HFFc6 (cell line): ENCODE measurements around the gene CILP2. TPM values are rescaled to one million over a fixed set of nuclear protein-coding genes. Genes with fewer than 3 reads are reported as not detected.
A peak's percentile ranks its signal among the peaks of the same experiment; 100 is the strongest.

Source experiments
- DNase-seq: peaks from one replicate; pipeline ENCODE4 v3.0.0-alpha.2; 2018
- H3K27ac Mint-ChIP-seq: 2 replicates; pipeline ENCODE4 v1.8.0; 2020; ENCODE audit warnings: mild to moderate bottlenecking, mixed read lengths
- H3K27me3 Mint-ChIP-seq: 2 replicates; pipeline ENCODE4 v1.8.0; 2021; ENCODE audit warnings: mild to moderate bottlenecking, moderate library complexity, mixed read lengths; ENCODE audit not compliant: insufficient read depth
- H3K36me3 Mint-ChIP-seq: 2 replicates; pipeline ENCODE4 v1.8.0; 2021; ENCODE audit warnings: low read depth, mixed read lengths
- H3K4me1 Mint-ChIP-seq: 2 replicates; pipeline ENCODE4 v1.8.0; 2020; ENCODE audit warnings: low read depth, mixed read lengths
- H3K4me3 Mint-ChIP-seq: 2 replicates; pipeline ENCODE4 v1.8.0; 2020; ENCODE audit warnings: mild to moderate bottlenecking, moderate library complexity, mixed read lengths
- H3K9me3 Mint-ChIP-seq: 2 replicates; pipeline ENCODE4 v1.8.0; 2020; ENCODE audit warnings: mild to moderate bottlenecking, mixed read lengths
- CTCF ChIP-seq: fragments of 200-600 bp; sonication (generic); IDR thresholded peaks from 2 replicates; pipeline ENCODE4 v1.5.0; 2021; ENCODE audit warnings: antibody characterized with exemption, mild to moderate bottlenecking
- total RNA-seq, 6 experiments: library from RNA; stranded (reverse); fragmentation: NEBNext Ultra II Directional; extraction: Animal tissue kit (Norgen Biotek cat#: 25700); gene quantifications; 2 replicates in 1 of 6; 3 replicates in 5 of 6; pipeline ENCODE4 v1.2.3, GENCODE V29; 2021

Gene CILP2
- total RNA-seq, 6 experiments from 2014 or later = 0.09 to 0.28 (median 0.15) TPM

DNA sequence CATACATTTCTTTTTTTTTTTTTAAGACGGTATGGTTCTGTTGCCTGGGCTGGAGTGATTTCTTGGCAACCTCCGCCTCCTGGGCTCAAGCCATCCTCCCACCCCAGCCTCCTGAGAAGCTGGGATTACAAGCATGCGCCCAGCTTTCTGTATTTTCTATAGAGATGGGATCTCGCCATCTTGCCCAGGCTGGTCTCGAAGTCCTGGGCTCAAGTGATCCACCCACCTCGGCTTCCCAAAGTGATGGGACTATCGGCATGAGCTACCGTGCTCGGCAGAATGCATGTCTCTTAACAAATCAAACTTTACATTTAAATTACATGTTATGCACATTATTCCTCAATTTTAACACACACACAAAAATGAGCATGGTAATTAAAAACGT, 20.8 kb upstream of the CILP2 start:
- DNase-seq = no peak
- no peak for TF ChIP-seq CTCF
- peak overlapping the region; percentile 95 for H3K4me3 Mint-ChIP-seq
- no peaks in the 10 kb centered on the region for H3K9me3 Mint-ChIP-seq
- peaks cover 1% of the 10 kb centered on the region; the same call in 1 of the 2 replicates for H3K27me3 Mint-ChIP-seq
- H3K4me1 Mint-ChIP-seq = no peaks in the 10 kb centered on the region
- peaks cover 13% of the 10 kb centered on the region for H3K36me3 Mint-ChIP-seq
- H3K27ac Mint-ChIP-seq = 0 out of 2 replicates have a peak overlapping the region, but pooled peaks have one; percentile 89

GRCh38 chr19:19520989-19521388, 17.1 kb upstream of the CILP2 start:
- Mint-ChIP-seq H3K36me3 (peaks cover 5% of the 10 kb centered on the region), H3K27me3 (no peaks in the 10 kb centered on the region), H3K4me1 (no peaks in the 10 kb centered on the region), H3K9me3 (no peaks in the 10 kb centered on the region), H3K27ac (no peak overlapping the region), H3K4me3 (no peak overlapping the region)
- no peak for DNase-seq
- no peak for TF ChIP-seq CTCF

DNA sequence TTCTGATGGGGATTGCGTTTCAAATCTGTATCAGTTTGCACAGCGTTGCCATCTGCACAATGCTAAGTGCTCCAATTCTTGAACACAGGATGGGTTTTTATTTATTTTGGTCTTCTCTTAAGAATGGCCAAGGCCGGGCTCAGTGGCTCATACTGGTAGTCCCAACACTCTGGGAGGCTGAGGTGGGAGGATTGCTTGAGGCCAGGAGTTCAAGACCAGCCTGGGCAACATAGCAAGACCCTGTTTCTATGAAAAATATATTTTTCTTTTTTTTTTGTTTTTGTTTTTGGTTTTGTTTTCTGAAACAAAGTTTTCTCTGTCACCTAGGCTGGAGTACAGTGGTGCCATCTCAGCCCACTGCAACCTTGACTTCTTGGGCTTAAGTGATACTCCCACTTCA, 14.9 kb upstream of the CILP2 start:
- DNase-seq = no peak
- no peak overlapping the region for H3K27ac Mint-ChIP-seq
- H3K4me1 Mint-ChIP-seq = no peaks in the 10 kb centered on the region
- no peak overlapping the region for H3K4me3 Mint-ChIP-seq
- no peak for TF ChIP-seq CTCF
- H3K9me3 Mint-ChIP-seq = no peaks in the 10 kb centered on the region
- H3K27me3 Mint-ChIP-seq = no peaks in the 10 kb centered on the region
- H3K36me3 Mint-ChIP-seq = peaks cover 5% of the 10 kb centered on the region

DNA sequence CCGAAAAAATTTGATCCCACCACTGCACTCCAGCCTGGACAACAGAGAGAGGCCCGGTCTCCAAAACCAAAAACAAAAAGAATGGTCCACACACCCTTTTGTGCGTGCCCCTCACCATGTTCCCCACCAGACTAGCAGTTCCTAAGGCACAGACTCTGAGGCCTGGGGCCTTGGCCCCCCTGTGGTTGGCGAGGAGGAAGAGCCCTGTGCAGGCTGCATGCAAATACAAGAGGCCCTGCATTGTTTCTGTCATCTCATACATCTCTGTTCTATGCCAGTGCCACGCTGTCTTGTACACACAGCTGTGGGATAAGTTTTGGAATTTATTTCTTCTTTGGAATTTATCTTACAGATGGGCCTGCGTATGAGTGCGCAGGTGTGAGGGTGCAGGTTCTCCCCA, 14.0 kb upstream of the CILP2 start:
- H3K36me3 Mint-ChIP-seq = peaks cover 5% of the 10 kb centered on the region

GRCh38 chr19:19525611-19526380, 12.3 kb upstream of the CILP2 start:
- Mint-ChIP-seq H3K36me3 (peaks cover 3% of the 10 kb centered on the region), H3K27me3 (no peaks in the 10 kb centered on the region; the same call in 1 of the 2 replicates), H3K27ac (no peak overlapping the region), H3K9me3 (no peaks in the 10 kb centered on the region), H3K4me3 (no peak overlapping the region), H3K4me1 (peaks cover 13% of the 10 kb centered on the region)
- TF ChIP-seq CTCF = 0 out of 2 replicates have a peak, but pooled peaks have one; percentile 14
- DNase-seq = no peak

More for the DNA sequence above, 14.0 kb upstream of the CILP2 start:
- no peak for DNase-seq
- H3K4me1 Mint-ChIP-seq = no peaks in the 10 kb centered on the region
- no peak overlapping the region for H3K4me3 Mint-ChIP-seq
- H3K27ac Mint-ChIP-seq = no peak overlapping the region
- H3K9me3 Mint-ChIP-seq = no peaks in the 10 kb centered on the region
- no peaks in the 10 kb centered on the region for H3K27me3 Mint-ChIP-seq
- no peak for TF ChIP-seq CTCF
